ENCODE measurements around the gene MEOX1. TPM values are rescaled to one million over a fixed set of nuclear protein-coding genes. Genes with fewer than 3 reads are reported as not detected.
A peak's percentile ranks its signal among the peaks of the same experiment; 100 is the strongest.

Gene MEOX1
- total RNA-seq, 4 donors from 2014 or later, result 0.32 to 4.5 (median 0.96) TPM; not detected in 1

GRCh38 chr17:43658900-43659299 lies 2.8 kb downstream of the MEOX1 start:
- H3K9me3 ChIP-seq, result no peaks in the 10 kb centered on the region
- peaks cover 7% of the 10 kb centered on the region for H3K27me3 ChIP-seq
- intact Hi-C loops (cut with DNase I; ENCODE audit: low total_unique reads), result no loop called here
- H3K4me3 ChIP-seq, result no peak overlapping the region
- in situ Hi-C loops (cut with MboI; ENCODE audit: low pct_ligation_motif_present in 1 of 4, low pct_unique_long_range_greater_than_20kb in 1 of 4, low sequenced_read_pairs in 3 of 4), result no loop called here
- H3K27ac ChIP-seq, result peak overlapping the region in 1 of 4 donors; percentile 4
- DNase-seq, result no peak
- H3K4me1 ChIP-seq, result no peaks in the 10 kb centered on the region
- no peak for TF ChIP-seq EP300 (IDR thresholded peaks at IDR 0.05; ENCODE audit: low read depth)
- no peak for TF ChIP-seq POLR2AphosphoS5 (IDR thresholded peaks at IDR 0.05)
- TF ChIP-seq POLR2A (IDR thresholded peaks at IDR 0.05), result no peak
- TF ChIP-seq CTCF (IDR thresholded peaks at IDR 0.05), result no peak
- H3K36me3 ChIP-seq, result no peaks in the 10 kb centered on the region
- 82% methylated on average over 9 of the region's 9 CpGs; no CpG with 5 or more reads in 1 of the 2 donors for WGBS, 2 donors (ENCODE audit: low coverage in 1 of 2)

- no peaks in the 10 kb centered on the region for H3K4me1 ChIP-seq
- no peaks in the 10 kb centered on the region for H3K36me3 ChIP-seq
- H3K27me3 ChIP-seq, result no peaks in the 10 kb centered on the region
- H3K9me3 ChIP-seq, result no peaks in the 10 kb centered on the region
- in situ Hi-C loops (cut with MboI; ENCODE audit: low pct_ligation_motif_present in 1 of 4, low pct_unique_long_range_greater_than_20kb in 1 of 4, low sequenced_read_pairs in 3 of 4) (no loop called here), intact Hi-C loops (cut with DNase I; ENCODE audit: low total_unique reads) (no loop called here)
- WGBS, 2 donors (ENCODE audit: low coverage in 1 of 2), result 32 to 51% methylated on average over 5 of the region's 5 CpGs
- no peak overlapping the region for H3K4me3 ChIP-seq
- TF ChIP-seq EP300 (IDR thresholded peaks at IDR 0.05; ENCODE audit: low read depth) (no peak), POLR2AphosphoS5 (IDR thresholded peaks at IDR 0.05) (no peak), POLR2A (IDR thresholded peaks at IDR 0.05) (no peak), CTCF (IDR thresholded peaks at IDR 0.05) (no peak)
- H3K27ac ChIP-seq, result no peak overlapping the region
- DNase-seq, result no peak
These were observed 5.9 kb downstream of the MEOX1 start for GRCh38 chr17:43655693-43656255.

- no peak for DNase-seq
- Histone ChIP-seq H3K36me3 (no peaks in the 10 kb centered on the region), H3K4me3 (no peak overlapping the region), H3K27ac (no peak overlapping the region), H3K27me3 (no peaks in the 10 kb centered on the region), H3K9me3 (no peaks in the 10 kb centered on the region), H3K4me1 (no peaks in the 10 kb centered on the region)
- WGBS, 2 donors (ENCODE audit: low coverage in 1 of 2), result 74% methylated on average over 6 of the region's 6 CpGs; no CpG with 5 or more reads in 1 of the 2 donors
- in situ Hi-C loops (cut with MboI; ENCODE audit: low pct_ligation_motif_present in 1 of 4, low pct_unique_long_range_greater_than_20kb in 1 of 4, low sequenced_read_pairs in 3 of 4), result no loop called here
- intact Hi-C loops (cut with DNase I; ENCODE audit: low total_unique reads), result no loop called here
- TF ChIP-seq CTCF (IDR thresholded peaks at IDR 0.05) (no peak), EP300 (IDR thresholded peaks at IDR 0.05; ENCODE audit: low read depth) (no peak), POLR2A (IDR thresholded peaks at IDR 0.05) (no peak), POLR2AphosphoS5 (IDR thresholded peaks at IDR 0.05) (no peak)
These were observed 9.6 kb downstream of the MEOX1 start for GRCh38 chr17:43652124-43652480.

- H3K9me3 ChIP-seq, result no peaks in the 10 kb centered on the region
- intact Hi-C loops (cut with DNase I; ENCODE audit: low total_unique reads), result no loop called here
- DNase-seq, result no peak
- WGBS, 2 donors (ENCODE audit: low coverage in 1 of 2), result 80% methylated on average over 8 of the region's 8 CpGs; no CpG with 5 or more reads in 1 of the 2 donors
- peaks cover 16% of the 10 kb centered on the region for H3K27me3 ChIP-seq
- H3K36me3 ChIP-seq, result no peaks in the 10 kb centered on the region
- in situ Hi-C loops (cut with MboI; ENCODE audit: low pct_ligation_motif_present in 1 of 4, low pct_unique_long_range_greater_than_20kb in 1 of 4, low sequenced_read_pairs in 3 of 4), result no loop called here
- no peak overlapping the region for H3K27ac ChIP-seq
- TF ChIP-seq POLR2AphosphoS5 (IDR thresholded peaks at IDR 0.05) (no peak), CTCF (IDR thresholded peaks at IDR 0.05) (no peak), EP300 (IDR thresholded peaks at IDR 0.05; ENCODE audit: low read depth) (no peak), POLR2A (IDR thresholded peaks at IDR 0.05) (no peak)
- H3K4me1 ChIP-seq, result peaks cover 0 to 11% (median 4%) of the 10 kb centered on the region in 4 donors
- H3K4me3 ChIP-seq, result no peak overlapping the region
These were observed 11.3 kb downstream of the MEOX1 start for GRCh38 chr17:43650471-43650870.
